ENCODE results near the gene OTUD3.

The OTUD3 gene

GRCh38 chr1:19960591-19960990 is 78.4 kb downstream of the OTUD3 start:
- DNase-seq: no peak
